OCI-LY1 (cell line): ENCODE results near the gene XYLT2.

Source experiments
- H2AFZ ChIP-seq: fragments of 200-600 bp; sonication (generic), shearing (Covaris generic); 2 replicates; pipeline ENCODE4 v1.6.0; 2014; ENCODE audit warnings: antibody characterized with exemption, mild to moderate bottlenecking, low read length
- H3F3A ChIP-seq: fragments of 200-600 bp; sonication (generic), shearing (Covaris generic); 2 replicates; pipeline ENCODE4 v1.6.0; 2014; ENCODE audit warnings: mild to moderate bottlenecking, antibody characterized with exemption, low read length, moderate library complexity; ENCODE audit not compliant: insufficient read depth
- H3K27ac ChIP-seq: fragments of 200-600 bp; sonication (generic); 2 replicates; pipeline ENCODE4 v1.5.1; 2014; ENCODE audit warnings: low read length, mixed run types, mild to moderate bottlenecking, low read depth; ENCODE audit not compliant: poor library complexity, severe bottlenecking
- H3K27me3 ChIP-seq: fragments of 200-600 bp; sonication (generic); 2 replicates; pipeline ENCODE4 v1.6.0; 2014; ENCODE audit warnings: antibody characterized with exemption, mild to moderate bottlenecking, low read length, moderate library complexity; ENCODE audit not compliant: insufficient read depth
- H3K36me3 ChIP-seq: fragments of 200-600 bp; sonication (generic); 2 replicates; pipeline ENCODE4 v1.6.1; 2014; ENCODE audit warnings: mild to moderate bottlenecking, antibody characterized with exemption, low read length, moderate library complexity, mixed read lengths; ENCODE audit not compliant: insufficient read depth
- H3K4me1 ChIP-seq: fragments of 200-600 bp; sonication (generic); 2 replicates; pipeline ENCODE4 v1.5.1; 2014; ENCODE audit warnings: mild to moderate bottlenecking, low read length, moderate library complexity; ENCODE audit not compliant: insufficient read depth, severe bottlenecking
- H3K4me2 ChIP-seq: fragments of 200-600 bp; sonication (generic), shearing (Covaris generic); 2 replicates; pipeline ENCODE4 v1.6.1; 2014; ENCODE audit warnings: low read length
- H3K4me3 ChIP-seq: fragments of 200-600 bp; sonication (generic); 2 replicates; pipeline ENCODE4 v1.5.1; 2014; ENCODE audit warnings: low read length, low read depth, mild to moderate bottlenecking, mixed read lengths; ENCODE audit not compliant: poor library complexity, severe bottlenecking
- H3K79me2 ChIP-seq: fragments of 200-600 bp; shearing (Covaris generic); 2 replicates; pipeline ENCODE4 v1.6.1; 2016; ENCODE audit warnings: mixed run types, low read length, mixed read lengths; ENCODE audit not compliant: insufficient read depth
- H3K9ac ChIP-seq: fragments of 200-600 bp; sonication (generic), shearing (Covaris generic); 2 replicates; pipeline ENCODE4 v1.6.1; 2014; ENCODE audit warnings: mild to moderate bottlenecking, low read length, mixed read lengths
- H3K9me2 ChIP-seq: fragments of 200-600 bp; sonication (generic), shearing (Covaris generic); 2 replicates; pipeline ENCODE4 v1.6.1; 2014; ENCODE audit warnings: low read depth, mild to moderate bottlenecking, low read length, mixed read lengths
- H3K9me3 ChIP-seq: fragments of 200-600 bp; shearing (Covaris generic); 2 replicates; pipeline ENCODE4 v1.6.1; 2014; ENCODE audit warnings: low read length, mixed read lengths
- H4K20me1 ChIP-seq: fragments of 200-600 bp; sonication (generic), shearing (Covaris generic); 2 replicates; pipeline ENCODE4 v1.6.0; 2016; ENCODE audit warnings: mild to moderate bottlenecking, low read length; ENCODE audit not compliant: insufficient read depth
- CTCF ChIP-seq: fragments of 200-600 bp; sonication (generic), shearing (Covaris generic); IDR thresholded peaks from 2 replicates; pipeline ENCODE4 v1.5.1; 2017; ENCODE audit warnings: mild to moderate bottlenecking, antibody characterized with exemption, low read length, moderate library complexity, mixed read lengths
- EZH2 ChIP-seq: fragments of 200-600 bp; sonication (generic), shearing (Covaris generic); IDR thresholded peaks from 2 replicates; pipeline ENCODE4 v1.8.0; 2017; ENCODE audit warnings: borderline replicate concordance, mixed run types, mild to moderate bottlenecking, antibody characterized with exemption, low read length, moderate library complexity, mixed read lengths

Gene XYLT2

DNA sequence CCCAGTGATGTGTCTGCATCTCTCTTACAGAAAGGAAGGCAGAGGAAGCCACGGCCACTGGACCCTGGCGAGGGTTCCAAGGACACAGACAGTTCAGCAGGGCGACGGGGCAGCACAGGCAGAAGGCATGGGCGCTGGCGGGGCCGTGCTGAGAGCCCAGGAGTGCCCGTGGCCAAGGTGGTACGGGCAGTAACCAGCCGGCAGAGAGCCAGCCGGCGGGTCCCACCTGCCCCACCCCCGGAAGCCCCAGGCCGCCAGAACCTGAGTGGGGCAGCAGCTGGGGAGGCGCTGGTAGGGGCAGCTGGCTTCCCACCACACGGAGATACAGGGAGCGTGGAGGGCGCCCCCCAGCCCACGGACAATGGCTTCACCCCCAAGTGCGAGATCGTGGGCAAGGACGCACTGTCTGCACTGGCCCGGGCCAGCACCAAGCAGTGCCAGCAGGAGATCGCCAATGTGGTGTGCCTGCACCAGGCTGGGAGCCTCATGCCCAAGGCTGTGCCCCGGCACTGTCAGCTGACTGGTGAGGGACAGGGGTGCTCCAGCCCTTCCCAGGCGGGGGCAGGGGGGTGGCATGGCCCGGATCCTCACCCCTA lies 7.8 kb downstream of the XYLT2 start:
- TF ChIP-seq EZH2, result no peak
- no peak for TF ChIP-seq CTCF
- no peaks in the 10 kb centered on the region for H3K27me3 ChIP-seq
- no peaks in the 10 kb centered on the region for H4K20me1 ChIP-seq
- H3K27ac ChIP-seq, result no peak overlapping the region
- H3K79me2 ChIP-seq, result no peaks in the 10 kb centered on the region
- H3K9me2 ChIP-seq, result no peaks in the 10 kb centered on the region
- H3K4me1 ChIP-seq, result no peaks in the 10 kb centered on the region
- H2AFZ ChIP-seq, result no peak overlapping the region
- no peak overlapping the region for H3K9ac ChIP-seq
- H3F3A ChIP-seq, result no peaks in the 10 kb centered on the region
- no peak overlapping the region for H3K4me2 ChIP-seq
- H3K4me3 ChIP-seq, result no peak overlapping the region
- H3K36me3 ChIP-seq, result peaks cover 39% of the 10 kb centered on the region
- no peaks in the 10 kb centered on the region for H3K9me3 ChIP-seq

DNA sequence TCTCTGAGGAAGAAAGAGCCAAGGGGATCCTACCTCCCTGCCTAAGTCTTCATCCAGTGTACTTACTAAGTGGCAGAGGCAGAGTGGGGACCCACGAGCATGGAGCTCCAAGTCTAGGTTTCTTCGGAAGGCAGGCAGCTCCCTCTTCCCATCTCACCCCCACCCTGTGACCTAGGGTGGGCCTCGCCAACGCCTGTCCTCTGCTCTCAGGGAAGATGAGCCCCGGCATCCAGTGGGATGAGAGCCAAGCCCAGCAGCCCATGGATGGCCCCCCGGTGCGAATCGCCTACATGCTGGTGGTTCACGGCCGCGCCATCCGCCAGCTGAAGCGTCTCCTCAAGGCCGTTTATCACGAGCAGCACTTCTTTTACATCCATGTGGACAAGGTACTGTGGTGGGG lies 8.3 kb downstream of the XYLT2 start:
- no peak overlapping the region for H3K4me2 ChIP-seq
- no peak overlapping the region for H3K27ac ChIP-seq
- peaks cover 44% of the 10 kb centered on the region for H3K36me3 ChIP-seq
- H3K4me1 ChIP-seq, result no peaks in the 10 kb centered on the region
- no peak overlapping the region for H2AFZ ChIP-seq
- H3K27me3 ChIP-seq, result no peaks in the 10 kb centered on the region
- H3K4me3 ChIP-seq, result no peak overlapping the region
- no peaks in the 10 kb centered on the region for H4K20me1 ChIP-seq
- no peak overlapping the region for H3K9ac ChIP-seq
- no peak for TF ChIP-seq CTCF
- TF ChIP-seq EZH2, result no peak
- no peaks in the 10 kb centered on the region for H3K79me2 ChIP-seq
- H3F3A ChIP-seq, result no peaks in the 10 kb centered on the region
- H3K9me2 ChIP-seq, result no peaks in the 10 kb centered on the region
- no peaks in the 10 kb centered on the region for H3K9me3 ChIP-seq

DNA sequence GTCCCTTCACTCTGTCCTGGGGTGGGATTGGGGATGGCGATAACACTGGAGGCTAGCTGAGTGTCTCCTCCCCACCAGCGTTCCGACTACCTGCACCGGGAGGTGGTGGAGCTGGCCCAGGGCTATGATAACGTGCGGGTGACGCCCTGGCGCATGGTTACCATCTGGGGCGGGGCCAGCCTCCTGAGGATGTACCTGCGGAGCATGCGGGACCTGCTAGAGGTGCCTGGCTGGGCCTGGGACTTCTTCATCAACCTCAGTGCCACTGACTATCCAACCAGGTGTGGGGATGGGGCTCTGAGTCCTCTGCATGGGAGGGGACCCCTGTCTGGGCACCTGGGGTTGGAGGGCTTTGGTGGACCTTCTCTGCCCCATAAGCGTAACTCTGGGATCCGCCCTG lies 8.8 kb downstream of the XYLT2 start:
- Histone ChIP-seq H3K36me3 (peaks cover 50% of the 10 kb centered on the region), H3K4me1 (no peaks in the 10 kb centered on the region), H3K9me2 (no peaks in the 10 kb centered on the region), H3F3A (no peaks in the 10 kb centered on the region), H3K9ac (no peak overlapping the region), H3K4me2 (no peak overlapping the region), H3K9me3 (no peaks in the 10 kb centered on the region), H3K4me3 (no peak overlapping the region), H3K79me2 (no peaks in the 10 kb centered on the region), H2AFZ (no peak overlapping the region), H4K20me1 (no peaks in the 10 kb centered on the region), H3K27me3 (no peaks in the 10 kb centered on the region), H3K27ac (no peak overlapping the region)
- TF ChIP-seq CTCF (no peak), EZH2 (no peak)
